Mucosa of rectum (tissue), 2 donors: ENCODE data around the gene PRSS53.
"Not testable (repeated sequence)": the region's sequence is repeated elsewhere in the genome, so short reads cannot be mapped to it uniquely, and the experiment has no call there.

Experiments used
- H3K27ac ChIP-seq, 2 donors: one replicate each; pipeline ENCODE4 v1.7.0; 2013; ENCODE audit warnings: inconsistent platforms in 2 of 2, low read depth in 2 of 2, low read length in 2 of 2
- H3K27me3 ChIP-seq, 2 donors: one replicate each; pipeline ENCODE4 v1.7.0; 2013; ENCODE audit warnings: low read length in 2 of 2; ENCODE audit not compliant: control insufficient read depth in 2 of 2, insufficient read depth in 2 of 2
- H3K36me3 ChIP-seq, 2 donors: one replicate each; pipeline ENCODE4 v1.7.0; 2013; ENCODE audit warnings: low read length in 2 of 2; ENCODE audit not compliant: control insufficient read depth in 2 of 2, insufficient read depth in 2 of 2
- H3K4me1 ChIP-seq, 2 donors: one replicate each; pipeline ENCODE4 v1.7.0; 2013; ENCODE audit warnings: low read length in 2 of 2, mild to moderate bottlenecking in 1 of 2; ENCODE audit not compliant: control insufficient read depth in 2 of 2, insufficient read depth in 2 of 2
- H3K4me3 ChIP-seq, 2 donors: one replicate each; pipeline ENCODE4 v1.7.0; 2013; ENCODE audit warnings: low read length in 2 of 2
- H3K9ac ChIP-seq, 2 donors: one replicate each; pipeline ENCODE4 v1.7.0; 2013; ENCODE audit warnings: low read length in 2 of 2, low read depth in 1 of 2, mild to moderate bottlenecking in 1 of 2
- H3K9me3 ChIP-seq, 2 donors: one replicate each; pipeline ENCODE4 v1.7.0; 2013; ENCODE audit warnings: low read length in 2 of 2; ENCODE audit not compliant: control insufficient read depth in 2 of 2
- donor health status: healthy.
- donor health status: Normal muscosa, but diverticular disease.

Gene PRSS53

GRCh38 chr16:31088459-31089183 lies at the start of gene PRSS53:
Gene PRSS53 (minus strand): TSS chr16:31088943. CDS start chr16:31088809, 134 bp downstream.
- H3K27me3 ChIP-seq: no peaks in the 10 kb centered on the region
- H3K9me3 ChIP-seq: no peaks in the 10 kb centered on the region
- no peak within 1 kb of the TSS for H3K4me3 ChIP-seq
- peaks cover 4 to 5% of the 10 kb centered on the region in 2 donors for H3K4me1 ChIP-seq
- no peak within 1 kb of the TSS for H3K9ac ChIP-seq
- H3K36me3 ChIP-seq: peaks cover 9 to 14% of the 10 kb centered on the region in 2 donors
- H3K27ac ChIP-seq: no peak within 1 kb of the TSS

DNA sequence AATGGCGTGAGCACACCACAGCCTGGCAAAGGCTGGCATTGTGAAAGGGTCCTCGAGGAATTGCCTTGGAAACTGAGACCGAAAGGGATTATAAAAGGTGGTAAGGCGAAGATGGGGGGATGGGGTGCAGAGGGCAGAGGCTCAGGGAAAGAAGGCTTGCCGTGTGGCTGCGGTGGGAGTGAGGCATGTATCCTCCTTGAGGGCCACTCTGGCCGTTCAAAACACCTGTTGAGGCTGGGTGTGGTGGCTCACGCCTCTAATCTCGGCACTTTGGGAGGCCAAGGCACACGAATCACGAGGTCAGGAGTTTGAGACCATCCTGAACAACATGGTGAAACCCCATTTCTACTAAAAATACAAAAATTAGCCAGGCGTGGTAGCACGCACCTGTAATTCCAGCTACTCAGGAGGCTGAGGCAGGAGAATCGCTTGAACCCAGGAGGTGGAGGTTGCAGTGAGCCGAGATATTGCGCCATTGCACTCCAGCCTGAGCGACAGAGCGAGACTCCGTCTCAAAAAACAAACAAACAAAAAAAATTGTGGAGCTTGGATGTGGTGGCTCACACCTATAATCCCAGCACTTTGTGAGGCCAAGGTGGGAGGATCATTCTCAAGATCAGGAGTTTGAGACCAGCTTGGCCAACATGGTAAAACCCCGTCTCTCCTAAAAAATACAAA lies 48.2 kb upstream of the PRSS53 start:
- H3K27ac ChIP-seq, H3K27me3 ChIP-seq, H3K9me3 ChIP-seq, H3K9ac ChIP-seq, H3K4me3 ChIP-seq: not testable (repeated sequence)
- Histone ChIP-seq H3K4me1 (peaks cover 60 to 63% of the 10 kb centered on the region in 2 donors), H3K36me3 (peaks cover 14 to 15% of the 10 kb centered on the region in 2 donors)

DNA sequence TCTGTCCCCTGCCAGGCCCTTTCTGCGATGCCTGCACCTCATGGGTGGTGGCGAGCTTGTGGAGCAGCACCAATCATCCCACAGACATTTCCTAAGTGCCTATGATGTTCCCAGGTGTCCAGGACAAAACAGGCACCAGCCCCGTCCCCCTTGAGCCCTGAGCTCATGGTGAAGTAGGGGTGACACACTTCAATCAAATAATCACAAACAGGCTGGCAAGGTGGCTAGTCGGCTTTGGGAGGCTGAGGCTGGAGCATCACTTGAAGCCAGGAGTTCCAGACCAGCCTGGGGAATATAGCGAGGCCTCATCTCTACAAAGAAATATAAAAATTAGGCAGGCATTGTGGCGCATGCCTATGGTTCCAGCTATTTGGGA lies 47.5 kb upstream of the PRSS53 start:
- Histone ChIP-seq H3K9ac (peak overlapping the region in 1 of 2 donors; percentile 98), H3K27ac (peak overlapping the region; percentile 92 to 98), H3K36me3 (peaks cover 17 to 19% of the 10 kb centered on the region in 2 donors), H3K4me3 (no peak overlapping the region), H3K4me1 (peaks cover 60 to 63% of the 10 kb centered on the region in 2 donors), H3K9me3 (no peaks in the 10 kb centered on the region), H3K27me3 (no peaks in the 10 kb centered on the region)

- H3K4me1 ChIP-seq: peaks cover 60 to 65% of the 10 kb centered on the region in 2 donors
- peak within 1 kb of the TSS; percentile 88 to 98 for H3K9ac ChIP-seq
- no peaks in the 10 kb centered on the region for H3K27me3 ChIP-seq
- H3K4me3 ChIP-seq: peak within 1 kb of the TSS; percentile 77 to 90
- no peaks in the 10 kb centered on the region for H3K9me3 ChIP-seq
- peak within 1 kb of the TSS; percentile 92 to 98 for H3K27ac ChIP-seq
- peaks cover 17 to 20% of the 10 kb centered on the region in 2 donors for H3K36me3 ChIP-seq
These were observed 47.0 kb upstream of the PRSS53 start, which contains the start of gene PRSS8 for GRCh38 chr16:31135535-31136286. Gene PRSS8 (minus strand): TSS chr16:31135727. CDS start chr16:31135498, 229 bp downstream.

- Histone ChIP-seq H3K9me3 (no peaks in the 10 kb centered on the region), H3K4me1 (peaks cover 62 to 67% of the 10 kb centered on the region in 2 donors), H3K27me3 (no peaks in the 10 kb centered on the region), H3K36me3 (peaks cover 17 to 23% of the 10 kb centered on the region in 2 donors), H3K9ac (peak overlapping the region; percentile 88 to 98), H3K4me3 (peak overlapping the region; percentile 77 to 90), H3K27ac (peak overlapping the region; percentile 92 to 98)
These were observed 46.1 kb upstream of the PRSS53 start for GRCh38 chr16:31134625-31135534.

DNA sequence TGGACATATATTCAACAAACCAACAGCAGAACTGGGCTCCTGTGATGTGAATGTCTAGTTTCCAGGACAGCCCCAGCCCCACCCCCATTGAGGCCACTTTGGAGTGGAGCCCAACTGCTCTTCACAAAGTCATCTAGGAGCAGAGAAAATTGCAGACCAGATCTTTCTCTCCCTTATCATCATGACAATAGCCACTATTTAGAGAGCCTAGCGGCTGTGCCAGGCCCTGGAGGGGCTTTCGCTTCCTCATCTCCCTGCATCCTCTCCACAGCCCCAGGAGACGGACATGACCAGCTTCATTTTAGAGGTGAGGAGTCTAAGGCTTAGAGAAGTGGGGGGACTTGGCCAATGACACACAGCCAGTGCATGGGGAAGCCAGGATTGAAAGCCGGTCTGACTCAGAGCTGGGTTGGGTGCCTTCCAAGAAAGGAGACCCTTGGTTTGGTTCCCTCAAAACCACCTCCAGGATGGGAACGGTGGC lies 45.4 kb upstream of the PRSS53 start:
- H3K36me3 ChIP-seq: peaks cover 17 to 26% of the 10 kb centered on the region in 2 donors
- peak overlapping the region; percentile 77 to 90 for H3K4me3 ChIP-seq
- peak overlapping the region; percentile 88 to 98 for H3K9ac ChIP-seq
- H3K27me3 ChIP-seq: no peaks in the 10 kb centered on the region
- H3K4me1 ChIP-seq: peaks cover 66 to 70% of the 10 kb centered on the region in 2 donors
- H3K9me3 ChIP-seq: no peaks in the 10 kb centered on the region
- peak overlapping the region; percentile 92 to 98 for H3K27ac ChIP-seq

DNA sequence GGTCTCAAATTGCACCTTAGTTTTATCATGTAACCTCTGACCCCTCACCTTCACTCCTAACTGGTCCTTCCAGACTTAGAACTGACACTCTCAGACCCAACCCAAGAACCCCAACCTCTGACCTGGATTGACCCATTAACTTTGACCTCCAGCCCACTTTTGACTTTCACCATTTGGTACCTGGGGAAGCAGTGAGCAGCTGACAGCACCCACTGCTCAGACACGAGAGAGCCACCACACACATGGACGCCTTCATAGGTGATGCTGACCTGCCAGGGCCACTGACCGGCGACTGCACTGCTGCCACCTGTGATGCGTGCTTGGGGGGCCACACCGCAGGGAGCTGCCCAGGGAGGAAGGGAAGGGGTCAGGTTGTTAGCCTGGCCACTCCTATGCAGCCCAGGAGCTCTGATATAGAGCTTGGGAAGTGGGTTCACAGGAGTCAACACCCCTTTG lies 44.3 kb upstream of the PRSS53 start:
- H3K4me1 ChIP-seq: peaks cover 66 to 70% of the 10 kb centered on the region in 2 donors
- peaks cover 17 to 26% of the 10 kb centered on the region in 2 donors for H3K36me3 ChIP-seq
- peak overlapping the region; percentile 92 to 98 for H3K27ac ChIP-seq
- H3K27me3 ChIP-seq: no peaks in the 10 kb centered on the region
- peak overlapping the region; percentile 77 to 90 for H3K4me3 ChIP-seq
- H3K9ac ChIP-seq: peak overlapping the region; percentile 88 to 98
- no peaks in the 10 kb centered on the region for H3K9me3 ChIP-seq

DNA sequence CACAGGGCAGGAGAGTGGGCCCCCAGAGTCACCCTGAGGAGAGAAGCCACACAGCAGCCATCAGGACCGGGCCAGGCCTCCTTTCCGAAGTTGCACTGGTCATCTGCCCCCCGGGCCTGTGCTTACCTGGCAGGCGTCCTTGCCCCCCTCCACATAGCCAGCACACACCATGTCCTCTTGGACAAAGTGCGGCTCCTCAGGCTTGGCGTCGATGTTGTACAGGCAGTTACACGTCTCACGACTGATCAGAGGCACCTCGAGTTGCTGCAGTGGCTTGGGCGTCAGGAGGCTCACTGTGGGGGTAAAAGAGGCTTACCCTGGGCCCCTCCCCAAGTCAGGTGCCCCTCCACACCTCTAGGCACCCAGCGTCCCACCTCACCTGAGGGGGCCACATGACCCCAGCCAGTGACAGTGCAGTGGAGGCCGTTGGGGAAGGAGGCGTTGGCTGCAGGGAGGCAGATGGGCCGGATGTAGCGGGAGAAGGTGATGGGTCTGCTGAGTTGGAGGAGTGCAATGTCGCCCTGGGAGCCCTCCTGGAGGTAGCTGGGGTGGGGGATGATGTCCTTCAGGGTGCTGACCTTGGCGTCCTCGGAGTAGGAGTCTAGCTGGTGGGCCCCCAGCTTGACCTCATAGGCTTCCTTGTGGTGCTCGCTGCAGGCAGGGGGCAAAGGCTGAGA lies 43.7 kb upstream of the PRSS53 start:
- Histone ChIP-seq H3K9ac (peak overlapping the region; percentile 14 to 64), H3K27ac (peak overlapping the region; percentile 92 to 98), H3K4me1 (peaks cover 72 to 76% of the 10 kb centered on the region in 2 donors), H3K36me3 (peaks cover 17 to 29% of the 10 kb centered on the region in 2 donors), H3K9me3 (no peaks in the 10 kb centered on the region), H3K4me3 (peak overlapping the region in 1 of 2 donors; percentile 3), H3K27me3 (no peaks in the 10 kb centered on the region)
